Amniotic stem cell (primary cell): ENCODE measurements around the gene GNB3.
A peak's percentile ranks its signal among the peaks of the same experiment; 100 is the strongest.

Experiments
- DNase-seq: peaks from one replicate; lab custom pipeline; 2025; lab: John Stamatoyannopoulos, UW

Gene GNB3

GRCh38 chr12:6823182-6824084 is 17.3 kb upstream of the GNB3 start:
- no peak for DNase-seq

GRCh38 chr12:6824085-6824775 is 16.5 kb upstream of the GNB3 start:
- DNase-seq, result no peak

GRCh38 chr12:6824901-6825381 is 15.8 kb upstream of the GNB3 start:
- DNase-seq, result no peak

DNA sequence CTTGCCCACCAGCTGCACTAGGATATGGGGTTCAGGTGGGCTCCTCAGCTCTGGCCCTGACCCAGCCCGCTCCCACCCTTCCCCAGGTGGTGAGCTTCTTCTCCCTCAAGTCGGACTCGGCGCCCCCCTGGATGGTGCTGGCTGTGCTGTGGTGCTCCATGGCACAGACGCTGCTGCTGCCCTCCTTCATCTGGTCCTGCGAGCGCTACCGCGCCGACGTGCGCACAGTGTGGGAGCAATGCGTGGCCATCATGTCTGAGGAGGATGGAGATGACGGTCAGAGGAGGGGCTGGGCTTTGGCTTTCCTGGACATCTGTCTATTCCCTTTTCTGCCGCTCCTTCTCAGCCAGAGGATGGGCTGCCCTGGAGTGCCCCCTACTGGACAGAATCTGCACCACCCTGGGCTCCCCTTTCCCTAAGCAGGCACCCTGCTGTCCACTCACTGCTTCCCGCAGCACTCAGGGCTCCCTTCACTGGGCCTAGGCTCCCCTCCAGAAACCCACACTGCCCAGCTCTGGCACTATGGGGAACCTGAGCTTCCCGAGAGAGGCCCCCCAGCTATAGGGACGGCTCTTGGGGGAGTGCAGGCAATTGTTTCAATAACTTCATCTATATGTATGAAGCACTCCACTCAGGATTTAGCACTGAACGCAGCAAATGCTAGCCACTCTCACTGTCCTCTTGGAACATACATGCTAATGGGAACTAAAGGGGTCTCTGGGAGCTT is 15.2 kb upstream of the GNB3 start:
- DNase-seq, result peak; percentile 52

DNA sequence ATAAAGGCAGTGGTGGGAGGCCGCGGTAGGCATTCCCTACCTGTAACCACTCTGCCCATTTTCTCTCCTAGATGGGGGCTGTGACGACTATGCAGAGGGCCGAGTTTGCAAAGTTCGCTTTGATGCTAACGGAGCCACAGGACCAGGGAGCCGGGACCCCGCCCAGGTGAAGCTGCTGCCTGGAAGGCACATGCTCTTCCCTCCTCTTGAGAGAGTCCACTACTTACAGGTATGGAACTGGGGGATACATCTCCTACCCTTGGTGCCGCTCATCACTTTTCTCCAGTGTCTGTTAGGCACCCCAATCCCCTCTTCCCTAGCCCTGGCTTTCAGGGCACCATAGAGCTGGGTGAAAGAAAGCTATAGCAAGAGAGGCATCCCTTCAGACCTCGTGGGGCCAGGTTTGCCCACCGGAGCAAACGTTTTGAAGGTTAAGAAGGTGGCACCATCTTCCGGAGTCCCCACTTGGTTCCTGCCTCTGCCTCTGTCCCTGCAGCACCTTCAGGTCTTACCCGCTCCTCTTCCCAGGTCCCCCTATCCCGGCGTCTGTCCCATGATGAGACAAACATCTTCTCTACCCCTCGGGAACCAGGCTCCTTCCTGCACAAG is 14.5 kb upstream of the GNB3 start:
- DNase-seq, result no peak

GRCh38 chr12:6826734-6827436 is 13.8 kb upstream of the GNB3 start:
- DNase-seq, result no peak

DNA sequence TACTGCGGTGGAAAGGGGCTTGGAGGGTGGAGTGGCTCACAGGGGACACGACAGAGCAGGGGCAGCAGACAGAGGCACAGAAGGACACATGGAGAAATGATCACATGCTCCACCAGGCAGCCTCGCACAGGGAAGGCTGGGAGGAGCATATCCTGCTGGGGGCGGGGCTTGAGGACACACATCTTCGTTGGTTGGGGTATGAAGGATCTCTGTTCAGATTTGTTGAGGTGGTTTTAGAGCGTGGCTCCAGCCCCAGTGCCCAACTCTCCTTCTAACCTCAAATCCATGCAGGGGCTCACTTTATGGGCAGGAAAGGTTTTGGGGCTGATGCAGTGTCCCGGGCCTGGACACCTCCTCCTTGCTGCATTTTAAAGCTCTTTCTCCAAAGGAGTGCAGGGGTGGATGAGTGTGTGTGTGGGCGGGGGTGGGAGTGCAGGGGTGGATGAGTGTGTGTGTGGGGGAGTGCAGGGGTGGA is 13.3 kb upstream of the GNB3 start:
- peak; percentile 71 for DNase-seq

DNA sequence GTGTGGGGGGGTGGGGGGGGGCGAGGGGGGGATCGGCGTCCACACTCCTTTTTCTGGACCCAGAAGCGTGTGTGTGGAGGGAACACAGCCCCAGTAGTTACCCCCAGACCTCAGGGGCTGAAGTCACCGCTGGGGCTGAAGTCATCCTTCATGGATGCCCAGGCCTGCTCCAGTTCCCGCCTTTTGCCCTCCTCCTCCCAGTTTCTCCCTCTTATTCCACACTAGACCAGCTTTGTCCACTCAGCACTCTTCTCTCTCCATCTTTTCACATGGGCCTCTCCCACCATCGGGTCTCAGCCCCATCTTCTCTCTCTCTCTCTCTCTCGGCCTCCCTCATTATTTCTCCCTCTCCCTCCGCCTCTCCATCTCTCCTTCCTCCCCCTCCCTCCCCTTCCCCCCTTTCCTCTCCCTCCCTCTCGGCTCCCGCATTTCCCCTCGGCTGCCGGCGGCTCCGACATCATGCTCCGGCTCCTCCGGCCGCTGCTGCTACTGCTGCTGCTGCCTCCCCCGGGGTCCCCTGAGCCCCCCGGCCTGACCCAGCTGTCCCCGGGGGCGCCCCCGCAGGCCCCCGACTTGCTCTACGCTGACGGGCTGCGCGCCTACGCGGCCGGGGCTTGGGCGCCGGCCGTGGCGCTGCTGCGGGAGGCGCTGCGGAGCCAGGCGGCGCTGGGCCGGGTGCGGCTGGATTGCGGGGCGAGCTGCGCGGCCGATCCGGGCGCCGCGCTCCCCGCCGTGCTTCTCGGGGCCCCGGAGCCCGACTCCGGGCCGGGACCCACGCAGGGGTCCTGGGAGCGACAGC is 12.5 kb upstream of the GNB3 start, which contains the start of gene P3H3:
Gene P3H3, plus strand, starts transcription at position 426 of the 799 bp plus-strand sequence. Its CDS starts 34 bp downstream, at position 460.
- no peak for DNase-seq

DNA sequence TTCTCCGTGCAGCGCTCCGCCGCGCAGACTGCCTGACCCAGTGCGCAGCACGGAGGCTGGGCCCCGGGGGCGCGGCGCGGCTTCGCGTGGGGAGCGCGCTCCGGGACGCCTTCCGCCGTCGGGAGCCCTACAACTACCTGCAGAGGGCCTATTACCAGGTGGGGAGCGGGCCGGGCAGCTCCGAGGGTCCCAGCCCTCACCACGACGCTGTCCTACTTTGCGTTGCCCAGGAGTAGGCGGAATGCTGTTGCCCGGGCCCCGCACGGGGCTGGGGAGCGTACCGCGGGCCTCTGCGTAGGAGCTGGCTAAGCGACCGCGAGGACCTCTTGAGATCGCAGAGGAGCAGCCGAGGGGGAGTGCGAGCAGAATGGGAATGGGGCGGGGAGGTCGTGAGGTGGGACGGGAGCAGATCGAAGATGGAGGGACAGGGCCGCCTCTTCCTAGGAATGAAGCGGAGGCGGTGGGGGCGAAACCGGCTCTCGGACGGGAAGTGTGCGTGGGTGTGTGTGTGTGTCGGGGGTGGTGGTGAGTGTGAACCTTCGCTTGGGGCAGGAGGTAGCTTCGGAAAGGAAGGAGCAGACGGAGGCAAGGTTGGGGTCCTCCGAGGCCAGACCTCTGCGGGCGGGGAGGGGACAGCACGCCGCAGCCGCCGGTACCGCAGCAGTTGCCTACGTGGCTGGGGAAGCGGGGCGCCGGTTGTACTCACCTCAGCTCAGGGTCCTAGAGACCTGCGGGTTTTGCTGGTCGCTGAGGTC is 11.8 kb upstream of the GNB3 start:
- DNase-seq, result peak; percentile 55

DNA sequence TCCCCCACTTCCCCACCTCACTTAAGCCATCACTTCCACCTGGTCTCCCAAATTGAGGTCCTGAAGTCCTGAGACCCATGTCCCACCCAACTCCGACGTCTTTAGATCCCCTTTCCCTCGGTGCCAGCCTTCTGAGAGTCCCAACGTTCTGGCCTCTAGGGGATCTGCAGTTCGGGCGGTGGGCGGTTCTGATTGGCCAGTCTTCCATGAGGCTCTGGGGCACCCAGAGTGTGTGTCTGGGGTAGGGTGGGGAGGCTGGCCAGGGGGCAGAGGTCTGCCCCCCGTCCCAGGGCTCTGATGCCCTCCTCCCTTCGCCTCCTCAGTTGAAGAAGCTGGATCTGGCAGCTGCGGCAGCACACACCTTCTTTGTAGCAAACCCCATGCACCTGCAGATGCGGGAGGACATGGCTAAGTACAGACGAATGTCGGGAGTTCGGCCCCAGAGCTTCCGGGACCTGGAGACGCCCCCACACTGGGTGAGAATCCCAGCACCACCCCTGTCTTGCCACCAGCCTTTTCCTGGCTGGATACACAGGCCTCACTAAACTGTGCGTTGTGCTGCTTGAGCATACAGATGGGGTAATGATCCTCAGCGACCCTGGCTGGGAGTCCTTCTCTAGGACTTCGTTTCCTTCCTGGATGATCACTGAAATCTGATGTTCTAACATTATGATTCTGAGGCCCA is 11.0 kb upstream of the GNB3 start:
- peak; percentile 55 for DNase-seq

DNA sequence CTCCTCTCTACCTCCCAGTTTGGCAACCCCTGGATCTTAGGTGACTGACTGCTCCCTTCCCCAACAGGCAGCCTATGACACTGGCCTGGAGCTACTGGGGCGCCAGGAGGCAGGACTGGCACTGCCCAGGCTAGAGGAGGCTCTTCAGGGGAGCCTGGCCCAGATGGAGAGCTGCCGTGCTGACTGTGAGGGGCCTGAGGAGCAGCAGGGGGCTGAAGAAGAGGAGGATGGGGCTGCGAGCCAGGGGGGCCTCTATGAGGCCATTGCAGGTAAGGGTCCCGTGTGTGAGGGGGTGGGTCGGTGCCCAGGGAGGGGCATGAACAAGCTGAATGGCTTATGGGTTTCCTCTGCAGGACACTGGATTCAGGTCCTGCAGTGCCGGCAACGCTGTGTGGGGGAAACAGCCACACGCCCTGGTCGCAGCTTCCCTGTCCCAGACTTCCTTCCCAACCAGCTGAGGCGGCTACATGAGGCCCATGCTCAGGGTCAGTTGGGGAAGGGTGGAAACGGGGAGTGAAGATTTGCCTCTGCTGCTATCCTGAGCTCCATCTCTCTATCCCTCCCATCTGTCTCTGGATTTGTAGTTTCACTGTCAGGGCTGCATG is 10.3 kb upstream of the GNB3 start:
- no peak for DNase-seq

GRCh38 chr12:6830999-6831398 is 9.7 kb upstream of the GNB3 start:
- no peak for DNase-seq

DNA sequence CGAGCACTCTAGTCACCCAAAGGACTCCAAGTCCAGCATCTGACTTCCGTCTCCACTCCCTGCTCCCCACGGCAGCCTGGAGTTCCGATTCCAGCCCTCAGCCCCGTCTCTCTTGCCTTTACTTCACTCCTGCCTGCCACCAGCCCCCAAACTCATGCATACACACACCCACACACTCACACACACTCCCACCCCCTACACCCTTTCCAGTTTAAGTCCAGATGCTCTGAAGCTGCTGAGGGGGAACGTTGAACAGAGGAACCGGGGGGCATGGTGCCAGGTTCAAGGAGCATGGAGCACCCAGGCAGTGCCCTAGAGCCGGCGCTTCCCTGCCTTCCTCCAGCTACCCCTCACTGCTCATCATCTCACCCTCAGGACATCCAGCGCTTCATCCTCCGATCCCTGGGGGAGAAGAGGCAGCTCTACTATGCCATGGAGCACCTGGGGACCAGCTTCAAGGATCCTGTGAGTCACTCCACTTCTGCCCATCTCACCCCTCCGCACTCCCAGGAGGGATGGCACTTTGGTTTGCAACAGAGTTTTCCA is 9.2 kb upstream of the GNB3 start:
- no peak for DNase-seq

DNA sequence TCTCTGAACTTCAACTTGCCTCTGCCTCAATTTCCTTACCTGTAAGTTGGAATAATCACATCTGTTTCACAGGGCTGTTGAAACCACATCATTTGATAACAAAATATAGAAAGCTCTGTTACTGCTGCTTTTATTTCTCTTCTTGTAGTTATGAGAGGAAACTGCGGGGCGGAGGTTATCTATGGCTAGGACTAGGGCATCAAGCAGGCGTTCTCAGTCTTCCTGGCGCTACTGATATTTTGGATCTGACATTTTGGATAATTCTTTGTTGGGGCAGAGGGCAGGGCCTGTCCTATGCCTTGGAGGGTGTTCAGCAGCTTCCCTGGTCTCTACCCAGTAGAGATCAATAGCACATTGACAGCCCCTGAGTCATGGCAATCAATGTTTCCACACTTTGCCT is 8.6 kb upstream of the GNB3 start:
- DNase-seq, result no peak

GRCh38 chr12:6833189-6833890 is 7.4 kb upstream of the GNB3 start:
- DNase-seq, result no peak

GRCh38 chr12:6834254-6834653 is 6.5 kb upstream of the GNB3 start:
- no peak for DNase-seq

- no peak for DNase-seq
Observed at GRCh38 chr12:6834873-6835272, 5.9 kb upstream of the GNB3 start.

- DNase-seq, result no peak
Observed at GRCh38 chr12:6836851-6837250, 3.9 kb upstream of the GNB3 start.
